Astrocyte of the spinal cord (primary cell): Measurements from ENCODE around the gene ARID2.

Experiments used
- DNase-seq: peaks from one replicate; pipeline ENCODE4 v3.0.0; 2011; ENCODE audit warnings: low read depth, low spot score
- H3K4me3 ChIP-seq: 2 replicates; pipeline ENCODE4 v1.5.1; 2011; ENCODE audit warnings: low read depth, mild to moderate bottlenecking, low read length, moderate library complexity
- CTCF ChIP-seq: IDR thresholded peaks from 2 replicates; pipeline ENCODE4 v1.5.1; 2012; ENCODE audit warnings: low read depth, mild to moderate bottlenecking, low read length, inconsistent platforms
- in situ Hi-C: cut with HindIII; loops from 2 replicates; pipeline ENCODE4 v1.10.0; 2017; ENCODE audit warnings: low sequenced_read_pairs

ARID2 gene

DNA sequence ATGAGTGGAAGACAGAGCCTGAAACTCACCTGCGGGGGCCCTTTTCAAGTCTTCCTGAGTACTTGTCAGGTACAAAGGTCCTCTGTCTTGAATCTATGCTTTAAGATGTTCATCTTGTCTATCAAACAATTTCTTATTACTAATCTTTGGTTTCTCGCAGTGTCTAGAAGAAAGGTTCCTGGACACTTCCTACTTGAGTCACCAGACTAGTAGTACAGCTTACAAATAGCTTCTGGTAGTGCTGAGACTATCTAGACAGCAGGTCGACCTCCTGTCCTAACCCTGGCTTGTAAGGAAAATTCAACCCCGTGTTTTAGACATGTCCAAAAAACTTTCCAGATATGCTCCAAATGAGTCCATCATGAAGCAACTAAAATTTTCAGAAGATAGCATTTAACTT lies 11.2 kb upstream of the ARID2 start:
- H3K4me3 ChIP-seq: no peak overlapping the region
- in situ Hi-C loops: no loop called here
- no peak for DNase-seq
- no peak for TF ChIP-seq CTCF

DNA sequence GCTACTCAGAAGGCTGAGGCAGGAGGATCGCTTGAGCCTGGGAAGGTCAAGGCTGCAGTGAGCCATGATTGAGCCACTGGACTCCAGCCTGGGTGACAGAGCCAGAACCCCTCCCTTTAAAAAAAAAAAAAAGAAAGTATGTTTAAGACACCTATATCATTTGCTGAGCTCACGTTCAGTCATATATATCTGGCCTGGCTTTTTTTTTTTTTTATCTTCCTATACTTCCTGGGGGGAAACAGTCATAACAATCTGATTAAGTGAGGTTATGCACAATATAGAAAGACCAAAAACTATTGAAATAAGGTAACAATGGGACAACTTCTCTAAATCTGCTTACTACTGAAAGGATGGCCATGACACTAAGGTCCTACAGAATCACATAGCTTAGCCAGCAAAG lies 9.4 kb upstream of the ARID2 start:
- in situ Hi-C loops: no loop called here
- TF ChIP-seq CTCF: no peak
- no peak for DNase-seq
- H3K4me3 ChIP-seq: no peak overlapping the region

DNA sequence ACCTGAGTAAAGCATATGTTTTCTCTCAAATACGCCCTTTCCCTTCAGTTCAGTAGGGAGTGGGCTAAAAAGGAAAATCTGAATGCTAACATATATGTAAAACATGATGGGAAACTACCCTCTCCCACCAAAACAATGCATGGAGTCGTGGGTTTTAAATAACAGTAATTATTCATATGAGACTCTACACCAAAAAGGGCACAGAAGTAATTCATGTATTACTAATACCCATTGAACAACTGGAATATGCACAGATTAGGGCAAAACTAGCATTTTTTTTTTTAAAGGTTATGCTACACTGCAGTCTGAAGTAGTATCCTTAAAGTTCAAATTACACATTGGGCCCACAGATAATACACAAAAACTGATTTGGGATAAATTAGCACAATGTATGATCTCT lies 8.1 kb upstream of the ARID2 start:
- no peak for TF ChIP-seq CTCF
- in situ Hi-C loops: no loop called here
- H3K4me3 ChIP-seq: no peak overlapping the region
- no peak for DNase-seq

- no peak for DNase-seq
- in situ Hi-C loops: no loop called here
- no peak overlapping the region for H3K4me3 ChIP-seq
- TF ChIP-seq CTCF: no peak
These were observed 7.6 kb upstream of the ARID2 start for GRCh38 chr12:45721954-45722353.

- peak; percentile 62 for DNase-seq
- peak; percentile 76 for TF ChIP-seq CTCF
- peak overlapping the region; percentile 87 for H3K4me3 ChIP-seq
- in situ Hi-C loops: no loop called here
These were observed 3.6 kb upstream of the ARID2 start for GRCh38 chr12:45725631-45726602.

DNA sequence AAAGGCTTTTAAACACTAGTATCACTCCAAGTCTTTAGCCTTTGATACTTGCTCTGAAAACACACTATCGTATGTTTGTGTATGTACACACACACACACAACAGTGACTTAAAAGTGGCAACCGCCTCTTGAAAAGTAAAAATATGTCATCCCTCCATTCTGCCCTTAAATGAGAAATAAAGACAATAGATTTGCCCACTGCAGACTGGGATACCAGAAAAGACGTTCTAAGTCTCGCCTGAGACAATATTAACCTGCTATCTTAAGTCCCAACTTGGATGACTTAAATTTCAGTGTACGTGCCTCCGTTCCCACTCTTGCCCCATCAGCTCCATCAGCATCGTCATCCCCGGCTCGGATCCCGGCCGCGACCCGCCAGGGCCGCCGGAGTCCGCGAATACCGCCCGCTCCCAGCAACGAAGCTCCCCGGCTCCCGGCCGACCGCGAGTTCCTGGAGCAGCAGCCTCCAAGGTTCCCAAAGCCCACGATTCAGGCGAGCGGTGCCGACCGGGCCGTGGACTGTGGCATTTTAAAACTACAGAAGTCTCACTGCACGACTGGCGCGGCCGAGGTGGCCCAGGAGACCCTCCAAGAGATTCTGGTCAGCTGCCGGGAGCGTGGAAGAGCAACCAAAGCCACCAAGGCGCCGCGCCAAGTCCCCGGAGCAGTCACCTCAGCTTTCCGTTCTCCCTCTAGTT lies 2.8 kb upstream of the ARID2 start:
- TF ChIP-seq CTCF: no peak
- peak overlapping the region; percentile 87 for H3K4me3 ChIP-seq
- peak; percentile 51 for DNase-seq
- in situ Hi-C loops: no loop called here
